Panc1 (cell line): Measurements from ENCODE around the gene CLIP1. TPM values are rescaled to one million over a fixed set of nuclear protein-coding genes. Genes with fewer than 3 reads are reported as not detected.

Experiments used
- ATAC-seq: fragments of 200-7000 bp; cut with Tn5 transposase; 2 replicates; pipeline ENCODE4 v1.9.1; 2020; ENCODE audit warnings: mild to moderate bottlenecking, moderate library complexity
- BruUV-seq: library from RNA; stranded (reverse); fragments of 400-500 nt; replicated peaks from 2 replicates; lab custom pipeline; 2021; lab: Mats Ljungman, UMichigan
- CTCF ChIA-PET: fragments of 300-600 bp; sonication (Branson Sonifier 250); formaldehyde crosslinking; loops from one replicate; lab custom pipeline; 2022; ENCODE audit warnings: antibody characterized with exemption; lab: Charles Lee
- POLR2A ChIA-PET: fragments of 300-600 bp; sonication (Branson Sonifier 250); formaldehyde crosslinking; loops from one replicate; lab custom pipeline; 2022; ENCODE audit warnings: antibody characterized with exemption; lab: Charles Lee
- DNase-seq: peaks from one replicate; pipeline ENCODE4 v3.0.0-alpha.2; 2010; ENCODE audit warnings: low read depth, low spot score
- H3K27ac ChIP-seq: 2 replicates; pipeline ENCODE4 v1.5.1; 2011; ENCODE audit warnings: mild to moderate bottlenecking, low read length, inconsistent platforms
- H3K27me3 ChIP-seq: fragments of 200-500 bp; sonication (Bioruptor generic); 2 replicates; pipeline ENCODE4 v1.6.0; 2014; ENCODE audit warnings: low read length, inconsistent platforms; ENCODE audit not compliant: control insufficient read depth, insufficient read depth
- H3K36me3 ChIP-seq: fragments of 200-500 bp; sonication (Bioruptor generic); 2 replicates; pipeline ENCODE4 v1.5.1; 2014; ENCODE audit warnings: inconsistent platforms, mild to moderate bottlenecking, low read length, moderate library complexity; ENCODE audit not compliant: control insufficient read depth, insufficient read depth
- H3K4me1 ChIP-seq: 2 replicates; pipeline ENCODE4 v1.5.1; 2011; ENCODE audit warnings: inconsistent platforms, mild to moderate bottlenecking, low read length, moderate library complexity; ENCODE audit not compliant: control insufficient read depth, insufficient read depth
- H3K4me3 ChIP-seq, 2 experiments: 2 replicates each; pipeline ENCODE4 v1.5.1; 2011 to 2012; ENCODE audit warnings: low read depth in 2 of 2, low read length in 2 of 2, mild to moderate bottlenecking in 2 of 2, inconsistent platforms in 1 of 2, moderate library complexity in 1 of 2
- H3K9me3 ChIP-seq: fragments of 200-500 bp; sonication (Bioruptor generic); 2 replicates; pipeline ENCODE4 v1.5.1; 2014; ENCODE audit warnings: low read depth, mild to moderate bottlenecking, inconsistent platforms, low read length, moderate library complexity; ENCODE audit not compliant: control insufficient read depth, insufficient read depth
- CTCF ChIP-seq: fragments of 450-650 bp; IDR thresholded peaks from 2 replicates; pipeline ENCODE4 v1.5.1; 2017; ENCODE audit warnings: mild to moderate bottlenecking
- POLR2AphosphoS5 ChIP-seq: IDR thresholded peaks from 2 replicates; pipeline ENCODE4 v1.6.1; 2012; ENCODE audit warnings: mild to moderate bottlenecking, low read depth, low read length, moderate library complexity
- REST ChIP-seq, 2 experiments: IDR thresholded peaks; 2 replicates each; pipeline ENCODE4 v1.6.1; 2011 to 2012; ENCODE audit warnings: low read depth in 2 of 2, control low read depth in 1 of 2, low read length in 1 of 2, mild to moderate bottlenecking in 1 of 2, moderate library complexity in 1 of 2; ENCODE audit not compliant: insufficient read depth in 1 of 2
- SIN3A ChIP-seq: IDR thresholded peaks from 2 replicates; pipeline ENCODE4 v1.6.1; 2012; ENCODE audit warnings: low read depth, mild to moderate bottlenecking, low read length, moderate library complexity, borderline replicate concordance; ENCODE audit not compliant: insufficient read depth
- TCF7L2 ChIP-seq: IDR thresholded peaks from 2 replicates; pipeline ENCODE4 v1.6.1; 2011; ENCODE audit warnings: mild to moderate bottlenecking, low read depth, low read length, inconsistent platforms
- in situ Hi-C: cut with HindIII; loops from 2 replicates; pipeline ENCODE4 v1.10.0; 2016; ENCODE audit warnings: low sequenced_read_pairs, low pct_unique_long_range_greater_than_20kb
- intact Hi-C: fragments of 100-400 bp; cut with micrococcal nuclease; formaldehyde crosslinking; loops from one replicate; pipeline ENCODE4 v1.10.0; 2022; ENCODE audit not compliant: unreplicated experiment
- total RNA-seq: library from RNA; stranded (reverse); gene quantifications from one replicate; pipeline ENCODE4 v1.2.1, GENCODE V29; 2021; ENCODE audit not compliant: unreplicated experiment

The CLIP1 gene
- total RNA-seq, 1 experiment from 2014 or later: 117 TPM

DNA sequence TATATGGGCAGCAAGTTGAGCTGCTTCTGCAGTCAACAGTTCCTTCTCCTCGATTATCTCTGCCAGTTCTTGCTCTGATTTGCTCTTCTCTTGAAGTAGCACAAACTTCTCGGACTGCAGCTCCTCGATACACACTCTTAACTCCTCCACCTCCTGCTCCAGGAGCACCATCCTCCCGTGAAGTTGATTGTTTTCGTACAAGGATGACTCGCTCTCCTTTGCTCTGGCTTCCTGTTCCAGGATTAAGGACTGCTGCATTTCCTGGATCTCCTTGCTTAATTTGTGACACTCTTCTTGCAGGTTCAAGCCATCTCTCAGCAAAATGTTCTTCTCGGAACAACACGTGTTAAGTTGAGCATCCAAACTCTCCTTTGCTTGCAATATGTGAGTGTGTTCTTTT is 100.0 kb downstream of the CLIP1 start:
- Histone ChIP-seq H3K4me1 (no peaks in the 10 kb centered on the region), H3K27me3 (no peaks in the 10 kb centered on the region), H3K9me3 (no peaks in the 10 kb centered on the region), H3K36me3 (peaks cover 20% of the 10 kb centered on the region), H3K4me3 (no peak overlapping the region), H3K27ac (no peak overlapping the region)
- BruUV-seq: no TSS peak
- TF ChIP-seq POLR2AphosphoS5 (no peak), SIN3A (no peak), TCF7L2 (no peak), CTCF (no peak), REST (IDR thresholded peaks at IDR 0.05; ENCODE audit: insufficient read depth in 1 of 2, low read depth in 2 of 2, low read length in 1 of 2) (no peak)
- ChIA-PET CTCF (interaction anchor here (0.5 kb wide), 1 partner anchor 112 kb away, joined by 3 read pairs; no protein-coding TSS in a partner anchor), POLR2A (no interaction called here)
- in situ Hi-C loops: no loop called here
- DNase-seq (no peak), ATAC-seq (no peak)
- intact Hi-C loops: no loop called here

DNA sequence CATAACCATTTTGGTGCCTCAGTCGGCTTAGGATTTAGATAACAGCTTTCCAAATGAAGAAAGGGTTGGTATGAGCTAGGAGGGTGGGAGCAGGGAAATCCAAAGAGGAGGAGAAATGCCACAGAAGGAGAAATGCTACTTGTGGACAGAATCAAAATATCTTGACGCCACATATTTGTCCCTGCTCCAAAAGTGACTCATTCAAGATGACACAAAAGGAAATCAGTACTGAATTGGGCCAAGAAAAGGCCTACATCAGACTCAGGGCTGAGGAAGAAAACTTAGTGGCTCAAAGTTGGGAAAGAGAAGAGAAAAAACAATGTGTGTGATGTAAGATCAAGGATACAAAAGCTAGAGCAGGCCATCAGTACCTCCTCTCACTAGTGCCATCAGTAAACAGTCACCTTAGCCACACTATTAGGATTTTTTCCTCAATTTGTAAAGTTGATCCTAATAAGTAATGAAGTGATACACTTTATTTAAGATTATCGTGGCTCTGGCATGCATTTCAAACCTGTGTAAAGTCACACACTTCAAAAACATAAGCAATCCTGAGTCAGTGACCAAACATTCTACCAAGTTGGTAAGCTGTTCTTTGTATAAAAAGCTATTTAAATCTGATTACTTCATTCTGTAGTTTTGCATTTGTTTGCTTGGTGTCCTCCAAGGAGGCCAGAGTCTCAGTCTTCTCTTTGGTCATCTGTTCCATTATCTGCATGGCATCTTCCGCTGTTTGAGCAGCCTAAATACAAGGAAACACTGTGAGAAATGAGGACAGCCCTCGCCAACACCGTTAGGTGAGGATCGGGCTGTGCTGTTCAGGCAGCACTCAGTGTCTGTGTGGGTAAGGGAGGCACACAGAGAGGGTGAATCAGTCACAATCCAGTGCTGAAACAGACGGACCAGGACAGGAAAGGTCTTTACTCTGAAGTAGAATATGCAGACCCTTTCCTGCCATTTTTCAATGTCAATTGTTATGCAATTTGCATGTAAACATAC is 103.6 kb downstream of the CLIP1 start:
- TF ChIP-seq POLR2AphosphoS5 (no peak), CTCF (no peak), REST (IDR thresholded peaks at IDR 0.05; ENCODE audit: insufficient read depth in 1 of 2, low read depth in 2 of 2, low read length in 1 of 2) (no peak), SIN3A (no peak), TCF7L2 (no peak)
- no peak overlapping the region for H3K27ac ChIP-seq
- POLR2A ChIA-PET: interaction anchor here (0.7 kb wide), 1 partner anchor 77 kb away, joined by 3 read pairs; no protein-coding TSS in a partner anchor
- DNase-seq (no peak), ATAC-seq (no peak)
- H3K4me3 ChIP-seq: no peak overlapping the region
- no TSS peak for BruUV-seq
- peaks cover 20% of the 10 kb centered on the region for H3K36me3 ChIP-seq
- H3K27me3 ChIP-seq: no peaks in the 10 kb centered on the region
- in situ Hi-C loops: no loop called here
- CTCF ChIA-PET: no interaction called here
- H3K9me3 ChIP-seq: no peaks in the 10 kb centered on the region
- intact Hi-C loops: no loop called here
- no peaks in the 10 kb centered on the region for H3K4me1 ChIP-seq
